HG03039 (cell line): Measurements from ENCODE around the gene FGF21.
"Not testable (repeated sequence)": the region's sequence is repeated elsewhere in the genome, so short reads cannot be mapped to it uniquely, and the experiment has no call there.

Source experiments
- ATAC-seq: cut with Tn5 transposase; IDR thresholded peaks from one replicate; pipeline ENCODE4 v1.9.1; 2021; ENCODE audit warnings: mild to moderate bottlenecking, moderate library complexity; ENCODE audit not compliant: unreplicated experiment

FGF21 gene

DNA sequence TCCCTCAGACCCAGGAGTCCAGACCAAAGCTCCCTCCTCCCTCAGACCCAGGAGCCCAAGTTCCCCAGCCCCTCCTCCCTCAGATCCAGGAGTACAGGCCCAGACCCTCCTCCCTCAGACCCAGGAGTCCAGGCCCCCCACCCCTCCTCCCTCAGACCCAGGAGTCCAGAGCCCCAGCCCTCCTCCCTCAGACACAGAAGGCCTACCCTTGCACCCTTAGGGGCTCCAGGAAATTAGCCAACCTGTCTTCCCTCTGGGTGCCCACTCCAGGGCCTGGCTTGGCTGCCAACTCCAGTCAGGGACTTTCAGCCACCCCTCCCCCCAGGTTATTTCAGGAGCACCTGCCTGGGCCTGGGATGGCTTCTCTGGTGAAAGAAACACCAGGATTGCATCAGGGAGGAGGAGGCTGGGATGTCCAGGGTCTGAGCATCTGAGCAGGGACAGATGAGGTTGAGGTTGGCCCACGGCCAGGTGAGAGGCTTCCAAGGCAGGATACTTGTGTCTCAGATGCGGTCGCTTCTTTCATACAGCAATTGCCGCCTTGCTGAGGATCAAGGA is at the start of gene FGF21:
TSS of gene FGF21 (plus strand) at position 441 of the 558 bp plus-strand sequence. CDS start 713 bp downstream, outside the sequence.
- ATAC-seq: no peak

DNA sequence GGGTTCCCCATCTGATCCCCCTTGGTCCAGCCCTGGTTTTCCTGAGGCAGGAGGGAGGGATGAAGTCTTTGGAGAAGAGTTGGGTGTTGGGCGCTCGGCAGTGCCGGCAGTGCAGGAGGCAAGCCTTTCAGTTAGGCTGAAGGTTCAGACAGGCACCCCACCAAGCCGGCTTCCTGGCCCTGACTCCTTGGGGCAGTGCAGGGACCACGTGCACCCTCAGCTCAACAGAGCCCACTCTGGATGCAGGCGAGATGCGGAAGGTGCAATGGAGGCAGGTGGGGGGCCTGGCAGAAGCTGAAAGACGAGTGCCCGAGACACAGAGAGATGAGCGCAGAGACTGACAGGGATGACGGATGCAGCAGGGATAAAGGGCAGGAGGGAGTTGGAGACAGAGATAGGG is 46.9 kb upstream of the FGF21 start:
- no peak for ATAC-seq

DNA sequence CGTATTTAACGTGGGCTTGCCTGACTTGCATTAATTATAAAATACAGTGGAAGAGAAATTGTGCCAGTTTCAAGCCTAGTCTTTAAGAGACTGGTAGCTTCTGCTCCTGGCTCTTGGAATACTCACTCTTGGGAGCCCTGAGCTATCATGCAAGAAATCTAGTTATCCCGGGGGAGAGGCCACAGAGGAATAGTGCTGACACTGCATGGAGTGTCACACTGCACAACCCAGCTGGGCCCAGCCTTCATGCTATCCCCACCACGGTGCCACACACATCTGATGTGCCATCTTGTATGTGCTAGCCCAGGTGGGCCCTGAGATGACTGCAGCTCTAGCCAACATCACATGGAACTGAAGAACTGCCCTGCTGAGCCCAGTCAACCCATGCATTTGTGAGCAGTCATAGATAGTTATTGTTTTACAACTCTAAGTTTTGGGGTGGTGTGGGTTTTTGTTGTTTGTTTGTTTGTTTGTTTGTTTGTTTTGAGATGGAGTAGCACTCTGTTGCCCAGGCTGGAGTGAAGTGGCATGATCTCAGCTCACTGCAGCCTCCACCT is 44.1 kb upstream of the FGF21 start:
- ATAC-seq: no peak

DNA sequence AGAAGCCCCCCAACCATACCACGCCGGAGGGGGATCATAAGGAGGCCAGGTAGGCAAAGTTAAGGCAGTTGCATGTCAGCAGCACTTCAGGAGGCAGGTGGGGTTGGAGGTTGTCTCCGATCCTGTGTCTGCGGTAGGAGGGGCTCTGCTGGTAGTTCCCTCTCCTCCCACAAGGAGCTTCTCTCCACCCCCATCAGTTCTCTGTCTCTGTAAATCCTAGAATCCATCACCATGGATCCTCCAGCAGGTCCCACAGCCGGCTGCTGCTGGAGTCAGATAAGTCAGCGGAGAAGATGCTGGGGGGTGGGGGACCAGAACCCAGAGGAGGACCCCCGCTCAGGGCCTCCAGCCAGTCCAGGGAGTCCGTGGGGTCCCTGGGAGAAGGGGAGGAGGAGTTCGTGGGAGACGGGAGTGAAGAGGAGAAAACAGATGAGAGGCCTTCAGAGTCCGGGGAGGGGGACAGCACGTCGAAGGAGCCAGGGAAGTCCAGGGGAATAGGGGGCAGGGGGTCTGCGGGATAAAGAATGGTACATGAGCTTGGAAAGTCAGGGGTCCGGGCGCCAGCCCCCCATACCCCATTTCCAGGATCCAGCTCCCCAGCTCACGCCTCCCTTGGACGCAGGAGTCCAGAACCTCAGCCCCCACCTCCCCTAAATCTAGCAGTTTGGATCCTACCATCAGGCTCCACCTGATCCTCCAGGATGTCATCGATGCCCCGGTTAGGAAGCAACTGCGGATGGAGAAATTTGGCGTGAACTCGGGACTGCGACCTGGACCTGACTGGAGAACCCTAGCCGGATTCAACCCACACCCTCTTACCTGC is 42.1 kb upstream of the FGF21 start:
- ATAC-seq: no peak

DNA sequence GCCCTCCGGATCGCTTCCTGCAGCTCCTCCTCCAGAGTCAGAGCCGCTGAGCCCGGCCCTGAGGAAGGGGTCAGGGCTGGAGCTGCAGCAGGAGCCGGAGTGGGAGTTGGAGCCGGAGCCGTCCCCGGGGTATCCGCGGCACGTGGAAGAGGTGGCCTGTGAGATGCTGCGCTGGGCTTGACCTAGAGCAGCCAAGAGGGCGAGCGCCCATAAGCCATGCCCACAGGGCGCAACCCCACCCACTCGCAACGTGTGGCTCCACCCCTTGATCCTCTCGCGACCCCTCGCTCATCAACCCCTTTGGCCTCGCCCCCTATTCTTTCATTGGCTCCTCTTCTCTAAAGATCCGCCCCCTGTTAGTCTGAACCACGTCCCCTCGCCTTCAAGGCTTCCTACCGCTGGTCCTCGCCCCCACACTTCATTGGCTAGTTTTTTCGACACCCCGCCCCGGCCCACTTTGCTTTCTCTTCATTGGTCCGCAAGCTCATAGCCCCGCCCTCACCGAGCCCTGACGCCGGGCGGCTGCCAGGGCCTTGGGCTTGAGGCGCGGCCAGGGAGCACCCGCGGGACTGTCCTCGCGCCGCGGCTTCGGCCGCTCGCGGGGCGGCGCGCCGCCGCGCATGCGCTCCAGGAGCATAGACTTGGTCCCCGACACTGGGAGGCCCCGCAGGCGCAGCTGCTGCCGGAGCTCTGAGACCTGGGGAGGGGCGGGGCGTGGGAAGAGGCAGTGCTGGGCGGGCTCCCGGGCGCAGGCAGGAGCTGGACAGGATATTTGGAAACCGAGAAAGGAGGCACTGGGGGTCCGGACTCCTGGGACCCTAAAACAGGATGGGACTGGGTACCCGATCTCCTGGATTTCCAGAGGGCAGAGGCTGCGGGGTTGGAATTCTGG is 41.2 kb upstream of the FGF21 start:
- peak; percentile 83 for ATAC-seq

GRCh38 chr19:48714759-48715675 is 40.3 kb upstream of the FGF21 start:
- no peak for ATAC-seq

DNA sequence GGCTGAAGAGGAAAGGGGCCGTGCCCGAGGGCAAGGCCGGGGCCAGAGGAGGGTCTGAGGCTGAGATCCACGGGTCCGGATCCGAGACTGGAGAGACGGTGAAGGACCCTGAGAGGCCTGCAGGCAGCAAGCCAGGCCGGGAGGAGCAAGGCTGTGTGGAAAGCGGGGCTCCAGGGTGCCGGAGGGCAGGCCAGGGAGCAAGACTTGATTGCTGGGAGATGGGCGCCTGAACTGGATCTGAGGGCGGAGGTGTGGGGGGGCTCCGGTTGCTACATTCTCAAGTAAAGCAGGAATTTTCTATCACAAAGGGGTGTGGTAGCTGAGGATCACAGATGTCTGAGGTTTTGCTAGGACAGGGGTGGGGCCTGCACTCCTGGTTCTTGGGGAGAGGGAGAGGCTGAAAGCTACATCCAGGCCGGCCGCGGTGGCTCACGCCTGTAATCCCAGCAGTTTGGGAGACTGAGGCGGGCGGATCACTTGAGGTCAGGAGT is 39.6 kb upstream of the FGF21 start:
- ATAC-seq: no peak

- ATAC-seq: no peak
These were observed 38.6 kb upstream of the FGF21 start for GRCh38 chr19:48716562-48717291.

- ATAC-seq: not testable (repeated sequence)
These were observed 37.2 kb upstream of the FGF21 start for GRCh38 chr19:48718106-48718505.

- ATAC-seq: no peak
These were observed 36.6 kb upstream of the FGF21 start for GRCh38 chr19:48718711-48719231.

DNA sequence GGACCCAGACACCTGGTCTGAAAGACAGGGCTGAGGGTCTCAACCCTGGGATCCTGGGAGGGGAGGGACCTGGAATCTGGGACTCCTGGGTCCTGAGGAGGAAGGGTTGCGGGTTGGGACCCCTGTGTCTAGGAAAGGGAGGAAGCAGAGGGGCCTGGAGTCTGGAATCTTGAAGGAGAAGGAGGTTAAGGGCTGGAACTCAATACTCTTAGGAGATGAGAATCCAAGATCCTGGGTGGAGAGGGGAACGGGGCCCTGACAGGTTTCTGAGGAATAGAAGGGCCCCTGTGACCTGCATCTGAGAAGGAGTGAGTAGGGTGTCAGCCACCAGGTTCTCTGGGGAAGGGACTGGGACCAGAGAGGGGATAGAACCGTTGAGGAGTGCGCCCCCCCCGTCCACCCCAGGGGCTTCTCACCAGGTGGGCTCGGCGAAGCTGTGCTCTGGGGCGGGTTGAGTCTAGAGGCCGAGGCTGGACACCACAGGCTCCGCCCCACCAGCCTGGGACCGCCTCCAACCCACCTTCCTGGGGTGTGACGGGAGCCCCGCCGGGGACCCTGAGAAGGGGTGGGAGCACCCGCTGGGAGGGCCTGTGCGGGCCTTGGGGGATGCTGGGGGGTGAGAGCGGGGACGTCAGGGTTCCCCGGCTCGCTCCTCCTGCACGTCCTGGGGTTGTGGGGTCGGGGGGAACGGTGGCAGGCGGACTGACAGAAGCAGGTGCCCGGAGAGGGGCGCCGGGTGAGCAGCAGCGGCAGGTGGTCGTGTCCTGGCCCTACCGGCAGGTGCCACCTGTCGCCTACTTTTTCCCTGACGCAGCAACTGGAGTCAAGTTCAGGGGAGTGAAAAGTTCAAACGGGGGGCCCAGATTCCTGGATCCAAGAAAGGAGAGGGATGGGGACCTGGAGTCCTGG is 35.8 kb upstream of the FGF21 start, which contains the start of gene MAMSTR:
TSS of gene MAMSTR (minus strand) at position 463 of the 909 bp plus-strand sequence. CDS start 694 bp downstream, outside the sequence.
- ATAC-seq: no peak

DNA sequence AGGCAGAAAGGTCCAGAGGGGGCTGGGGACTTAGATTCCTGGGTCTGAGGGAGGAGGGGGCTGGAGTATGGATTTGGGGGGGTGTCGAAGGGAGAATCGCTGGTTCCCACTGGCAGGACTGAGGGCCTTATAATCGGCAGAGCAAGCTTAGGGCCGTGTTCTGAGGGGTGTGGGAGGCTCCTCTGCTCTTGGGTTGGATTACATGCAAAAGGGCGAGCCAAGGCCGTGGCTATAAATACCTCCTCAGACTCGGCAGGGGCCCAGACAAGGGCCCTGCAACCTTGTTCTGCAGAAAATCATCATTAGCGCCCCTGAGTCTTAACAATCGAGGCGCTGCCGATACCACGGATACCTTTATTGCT is 35.1 kb upstream of the FGF21 start:
- ATAC-seq: no peak

DNA sequence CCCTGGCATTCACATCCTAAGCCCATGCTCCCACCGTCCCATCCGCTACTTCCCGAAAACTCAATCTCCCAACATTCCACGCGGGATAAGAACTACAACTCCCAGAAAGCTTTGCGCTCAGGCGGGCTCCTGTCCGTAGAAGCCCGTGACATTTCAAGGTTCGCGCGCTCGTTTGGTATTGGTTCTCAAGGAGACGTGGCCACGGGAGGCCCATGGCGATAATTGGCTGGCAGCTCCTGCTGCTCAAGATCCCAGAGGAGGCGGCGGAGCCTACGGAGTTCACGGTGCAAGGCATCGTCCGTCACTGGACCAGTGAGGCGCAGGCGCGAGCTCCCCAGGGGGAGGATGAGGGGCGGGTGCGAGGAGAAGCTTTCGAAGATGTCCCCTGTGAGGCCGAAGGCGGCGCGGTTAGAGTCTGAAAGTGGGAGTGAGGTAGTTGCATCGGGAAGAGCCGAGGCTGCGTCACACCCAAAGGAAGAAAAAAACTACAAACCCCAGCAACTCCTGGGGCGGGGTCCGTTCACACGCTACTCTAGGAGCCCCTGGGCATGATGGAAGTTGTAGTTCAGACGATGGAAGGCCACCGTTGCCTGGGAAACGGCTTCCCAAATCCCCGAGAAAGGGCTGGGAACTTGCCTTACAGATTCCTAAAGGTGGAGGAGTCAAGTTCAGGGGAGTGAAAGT is 34.6 kb upstream of the FGF21 start:
- peak; percentile 77 for ATAC-seq

- no peak for ATAC-seq
These were observed 33.1 kb upstream of the FGF21 start for GRCh38 chr19:48722196-48722708.

GRCh38 chr19:48724796-48725753 is 30.2 kb upstream of the FGF21 start:
- ATAC-seq: no peak

DNA sequence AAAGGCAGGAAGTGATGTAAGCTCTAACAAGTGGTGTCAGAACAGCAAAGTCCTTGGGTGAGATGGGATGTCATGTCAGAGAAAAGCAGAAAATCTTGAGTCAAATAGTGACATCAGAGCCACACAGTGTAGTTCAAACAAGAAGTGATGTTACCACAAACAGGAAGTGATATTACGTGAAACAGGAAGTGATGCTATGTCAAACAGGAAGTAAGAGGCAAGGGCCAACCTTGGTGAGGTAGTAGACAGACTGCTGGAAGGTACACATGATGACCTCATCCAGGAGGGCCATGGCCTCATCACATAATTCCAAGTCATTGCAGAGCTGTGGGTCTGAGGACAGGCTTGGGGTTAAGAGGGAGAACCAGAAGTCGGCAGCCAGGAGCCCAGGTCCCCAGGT is 28.8 kb upstream of the FGF21 start:
- no peak for ATAC-seq
